Liver (tissue), 3 donors: Measurements from ENCODE around the gene PFKFB4.

Source experiments
- ATF3 ChIP-seq: IDR thresholded peaks from 2 replicates; pipeline ENCODE4 v1.6.1; 2016; ENCODE audit warnings: antibody characterized with exemption
- CTCF ChIP-seq: fragments of 150-350 bp; IDR thresholded peaks from 2 replicates; pipeline ENCODE4 v1.5.1; 2017; ENCODE audit warnings: improper control_type of control experiment, low read depth, low read length; ENCODE audit not compliant: missing input control
- HNF4A ChIP-seq, 2 donors: conservative IDR thresholded peaks; 2 replicates each; pipeline ENCODE4 v1.6.1; 2016; ENCODE audit warnings: antibody characterized with exemption in 2 of 2, mild to moderate bottlenecking in 2 of 2
- JUND ChIP-seq, 2 donors: IDR thresholded peaks; 2 replicates each; pipeline ENCODE4 v1.6.1; 2016; ENCODE audit warnings: antibody characterized with exemption in 2 of 2
- MAX ChIP-seq: IDR thresholded peaks from 2 replicates; pipeline ENCODE4 v1.6.1; 2016; ENCODE audit warnings: antibody characterized with exemption
- NR2F2 ChIP-seq: IDR thresholded peaks from 2 replicates; pipeline ENCODE4 v1.6.1; 2016; ENCODE audit warnings: antibody characterized with exemption
- RAD21 ChIP-seq, 2 donors: IDR thresholded peaks; 2 replicates each; pipeline ENCODE4 v1.6.1; 2016; ENCODE audit warnings: antibody characterized with exemption in 2 of 2, mild to moderate bottlenecking in 2 of 2
- REST ChIP-seq: IDR thresholded peaks from 2 replicates; pipeline ENCODE4 v1.6.1; 2016; ENCODE audit warnings: antibody characterized with exemption, mild to moderate bottlenecking
- RXRA ChIP-seq, 2 donors: IDR thresholded peaks; 2 replicates each; pipeline ENCODE4 v1.6.1; 2017 to 2018; ENCODE audit warnings: antibody characterized with exemption in 2 of 2, mild to moderate bottlenecking in 1 of 2
- SP1 ChIP-seq: IDR thresholded peaks from 2 replicates; pipeline ENCODE4 v1.6.1; 2018; ENCODE audit warnings: antibody characterized with exemption, mild to moderate bottlenecking
- TAF1 ChIP-seq: conservative IDR thresholded peaks from 2 replicates; pipeline ENCODE4 v1.6.1; 2016; ENCODE audit warnings: antibody characterized with exemption, mild to moderate bottlenecking
- YY1 ChIP-seq: IDR thresholded peaks from 2 replicates; pipeline ENCODE4 v1.6.1; 2016; ENCODE audit warnings: antibody characterized with exemption, mild to moderate bottlenecking
- ZBTB33 ChIP-seq: IDR thresholded peaks from 2 replicates; pipeline ENCODE4 v1.6.1; 2016; ENCODE audit warnings: antibody characterized with exemption
- donor health status: healthy.
- donor health status: healthy.

- no peak for TF ChIP-seq YY1
- no peak for TF ChIP-seq CTCF
- TF ChIP-seq TAF1: no peak
- TF ChIP-seq RAD21 (IDR thresholded peaks at IDR 0.05): no peak
- no peak for TF ChIP-seq REST
- TF ChIP-seq ZBTB33: no peak
- no peak for TF ChIP-seq RXRA (IDR thresholded peaks at IDR 0.05)
- no peak for TF ChIP-seq SP1
- TF ChIP-seq ATF3: no peak
- no peak for TF ChIP-seq MAX
- TF ChIP-seq JUND (IDR thresholded peaks at IDR 0.05): no peak
- TF ChIP-seq HNF4A (conservative IDR thresholded peaks at IDR 0.05): no peak
- TF ChIP-seq NR2F2: no peak
Observed at GRCh38 chr3:48593337-48593736, 36.7 kb upstream of the PFKFB4 start.
